H9 (cell line): ENCODE data around the gene ZNF593. TPM values are rescaled to one million over a fixed set of nuclear protein-coding genes. Genes with fewer than 3 reads are reported as not detected.

Experiments
- DNase-seq: peaks from one replicate; pipeline ENCODE4 v3.0.0-alpha.2; 2017
- H2AFZ ChIP-seq: one replicate; pipeline ENCODE4 v1.6.1; 2013; ENCODE audit warnings: mild to moderate bottlenecking, low read length, control low read depth, moderate library complexity
- H2AK5ac ChIP-seq: 2 replicates; pipeline ENCODE4 v1.6.1; 2013; ENCODE audit warnings: low read length, control low read depth, mixed read lengths; ENCODE audit not compliant: insufficient read length
- H2BK120ac ChIP-seq: one replicate; pipeline ENCODE4 v1.6.1; 2013; ENCODE audit warnings: low read depth, mild to moderate bottlenecking, low read length, control low read depth, inconsistent platforms; ENCODE audit not compliant: poor library complexity, severe bottlenecking
- H2BK12ac ChIP-seq: 2 replicates; pipeline ENCODE4 v1.6.1; 2013; ENCODE audit warnings: low read length, control low read depth, mixed read lengths, low read depth; ENCODE audit not compliant: insufficient read length
- H2BK15ac ChIP-seq: 2 replicates; pipeline ENCODE4 v1.6.1; 2013; ENCODE audit warnings: low read depth, low read length, control low read depth
- H2BK20ac ChIP-seq: one replicate; pipeline ENCODE4 v1.6.1; 2013; ENCODE audit warnings: low read depth, mild to moderate bottlenecking, low read length, control low read depth, inconsistent platforms; ENCODE audit not compliant: poor library complexity, severe bottlenecking
- H2BK5ac ChIP-seq: 2 replicates; pipeline ENCODE4 v1.6.1; 2013; ENCODE audit warnings: low read length, control low read depth, mixed read lengths; ENCODE audit not compliant: insufficient read length
- H3K14ac ChIP-seq: 2 replicates; pipeline ENCODE4 v1.6.1; 2013; ENCODE audit warnings: low read length, control low read depth; ENCODE audit not compliant: insufficient read depth
- H3K18ac ChIP-seq: 2 replicates; pipeline ENCODE4 v1.6.1; 2013; ENCODE audit warnings: low read depth, mild to moderate bottlenecking, mixed read lengths, low read length, control low read depth; ENCODE audit not compliant: insufficient read length
- H3K23ac ChIP-seq: 2 replicates; pipeline ENCODE4 v1.6.1; 2013; ENCODE audit warnings: low read length, control low read depth, mixed read lengths, low read depth; ENCODE audit not compliant: insufficient read length
- H3K23me2 ChIP-seq: 2 replicates; pipeline ENCODE4 v1.6.1; 2013; ENCODE audit warnings: low read depth, mild to moderate bottlenecking, mixed read lengths, low read length, control low read depth; ENCODE audit not compliant: insufficient read length, poor library complexity, severe bottlenecking
- H3K27ac ChIP-seq: 2 replicates; pipeline ENCODE4 v1.5.1; 2013; ENCODE audit warnings: low read length, control low read depth, mixed read lengths, low read depth; ENCODE audit not compliant: insufficient read length
- H3K27me3 ChIP-seq: 2 replicates; pipeline ENCODE4 v1.6.1; 2013; ENCODE audit warnings: low read length, control low read depth, inconsistent platforms; ENCODE audit not compliant: insufficient read depth
- H3K4ac ChIP-seq: 2 replicates; pipeline ENCODE4 v1.6.1; 2013; ENCODE audit warnings: low read depth, mild to moderate bottlenecking, control low read depth, inconsistent platforms, low read length, moderate library complexity
- H3K4me1 ChIP-seq: 2 replicates; pipeline ENCODE4 v1.6.1; 2013; ENCODE audit warnings: low read length, control low read depth, inconsistent platforms; ENCODE audit not compliant: insufficient read depth
- H3K4me2 ChIP-seq: 2 replicates; pipeline ENCODE4 v1.6.1; 2013; ENCODE audit warnings: low read length, control low read depth, mixed read lengths; ENCODE audit not compliant: insufficient read length, insufficient read depth
- H3K56ac ChIP-seq: 2 replicates; pipeline ENCODE4 v1.6.1; 2013; ENCODE audit warnings: low read depth, mild to moderate bottlenecking, mixed read lengths, low read length, control low read depth; ENCODE audit not compliant: insufficient read length
- H3K79me1 ChIP-seq: 2 replicates; pipeline ENCODE4 v1.6.1; 2013; ENCODE audit warnings: low read depth, mild to moderate bottlenecking, moderate library complexity, low read length, control low read depth, inconsistent platforms; ENCODE audit not compliant: insufficient read depth, poor library complexity, severe bottlenecking
- H3K79me2 ChIP-seq: 2 replicates; pipeline ENCODE4 v1.6.1; 2013; ENCODE audit warnings: low read length, control low read depth, inconsistent platforms; ENCODE audit not compliant: insufficient read depth
- H3K9ac ChIP-seq: 2 replicates; pipeline ENCODE4 v1.6.1; 2013; ENCODE audit warnings: low read length, control low read depth, mixed read lengths; ENCODE audit not compliant: insufficient read length; ENCODE audit errors: extremely low read depth
- H3K9me3 ChIP-seq: one replicate; pipeline ENCODE4 v1.6.1; 2013; ENCODE audit warnings: low read depth, low read length, inconsistent platforms; ENCODE audit not compliant: control insufficient read depth
- H3T11ph ChIP-seq: one replicate; pipeline ENCODE4 v1.6.1; 2013; ENCODE audit warnings: mild to moderate bottlenecking, low read length, control low read depth, inconsistent platforms
- H4K20me1 ChIP-seq: one replicate; pipeline ENCODE4 v1.6.1; 2013; ENCODE audit not compliant: control insufficient read depth, insufficient read length, insufficient read depth
- H4K5ac ChIP-seq: 2 replicates; pipeline ENCODE4 v1.6.1; 2013; ENCODE audit warnings: low read depth, mild to moderate bottlenecking, mixed read lengths, low read length, control low read depth; ENCODE audit not compliant: insufficient read length
- H4K8ac ChIP-seq: replicated peaks from 2 replicates; pipeline ENCODE4 v1.6.1; 2013; ENCODE audit warnings: low read length, control low read depth, mixed read lengths, low read depth; ENCODE audit not compliant: insufficient read length
- H4K91ac ChIP-seq: 2 replicates; pipeline ENCODE4 v1.6.1; 2013; ENCODE audit warnings: low read depth, mild to moderate bottlenecking, moderate library complexity, mixed read lengths, low read length, control low read depth; ENCODE audit not compliant: insufficient read length
- H3K27ac Mint-ChIP-seq, 3 experiments: 2 replicates in 2 of 3; 3 replicates in 1 of 3; pipeline ENCODE4 v1.8.0; 2020 to 2021; ENCODE audit warnings: mixed read lengths in 3 of 3, mild to moderate bottlenecking in 1 of 3, moderate library complexity in 1 of 3
- H3K27me3 Mint-ChIP-seq: 2 replicates; pipeline ENCODE4 v1.8.0; 2021; ENCODE audit warnings: low read depth, mild to moderate bottlenecking, moderate library complexity, mixed read lengths
- H3K36me3 Mint-ChIP-seq, 3 experiments: 2 replicates in 2 of 3; 3 replicates in 1 of 3; pipeline ENCODE4 v1.8.0; 2020 to 2021; ENCODE audit warnings: low read depth in 3 of 3, mixed read lengths in 3 of 3; ENCODE audit not compliant: insufficient read depth in 1 of 3
- H3K4me1 Mint-ChIP-seq, 2 experiments: 2 replicates each; pipeline ENCODE4 v1.8.0; 2020; ENCODE audit warnings: mixed read lengths in 2 of 2
- H3K4me3 Mint-ChIP-seq, 2 experiments: 2 replicates in 1 of 2; 3 replicates in 1 of 2; pipeline ENCODE4 v1.8.0; 2020 to 2021; ENCODE audit warnings: mild to moderate bottlenecking in 2 of 2, mixed read lengths in 2 of 2, moderate library complexity in 1 of 2
- H3K9me3 Mint-ChIP-seq, 2 experiments: 2 replicates in 1 of 2; 3 replicates in 1 of 2; pipeline ENCODE4 v1.8.0; 2020; ENCODE audit warnings: mild to moderate bottlenecking in 2 of 2, mixed read lengths in 2 of 2, moderate library complexity in 1 of 2
- WGBS: extraction: QIAGEN DNeasy Blood & Tissue Kit; methylation state at CpG from one replicate; pipeline ENCODE4 v1.1.7; 2013; ENCODE audit warnings: missing lambda C conversion rate, low lambda C conversion rate, mixed read lengths; ENCODE audit not compliant: insufficient read length; ENCODE audit errors: extremely low coverage; 5-methylcytosine and 5-hydroxymethylcytosine counted together
- total RNA-seq: library from RNA; stranded (reverse); gene quantifications from 2 replicates; pipeline ENCODE4 v1.2.1, GENCODE V29; 2021
- TF ChIP-seq, protein P1 (sequence below): fragments of 200-600 bp; sonication (generic); conservative IDR thresholded peaks from 3 replicates; pipeline ENCODE4 v1.8.0; 2021; ENCODE audit warnings: antibody characterized with exemption, mild to moderate bottlenecking

The ZNF593 gene
- total RNA-seq, 1 experiment from 2014 or later, result 48.2 TPM

DNA sequence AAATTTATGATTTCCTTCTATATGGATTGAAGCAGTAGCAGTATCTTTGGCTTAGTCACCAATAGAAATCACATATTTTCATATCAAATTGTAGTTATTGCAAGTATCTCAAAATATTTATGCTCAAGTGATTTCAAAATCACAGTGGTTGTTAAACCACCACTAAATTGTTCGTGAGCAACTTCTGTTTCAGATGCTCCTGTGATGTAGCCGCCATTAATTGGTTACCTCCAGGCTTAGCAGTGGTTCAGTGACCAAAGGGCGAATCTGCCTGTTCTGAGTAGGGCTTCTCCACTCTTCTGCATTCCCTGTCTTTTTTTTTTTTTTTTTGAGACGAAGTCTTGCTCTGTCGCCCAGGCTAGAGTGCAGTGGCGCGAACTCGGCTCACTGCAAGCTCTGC lies 5.6 kb downstream of the ZNF593 start:
- H3K9me3 ChIP-seq, result no peaks in the 10 kb centered on the region
- no peak overlapping the region for H2BK5ac ChIP-seq
- H3K9ac ChIP-seq, result no peak overlapping the region
- no peak overlapping the region for H3K14ac ChIP-seq
- no peak overlapping the region for H3T11ph ChIP-seq
- H3K56ac ChIP-seq, result no peak overlapping the region
- no CpG with 5 or more reads among the region's 8 CpGs for WGBS
- H3K4me1 ChIP-seq, result no peaks in the 10 kb centered on the region; the same call in 1 of the 2 replicates
- no peaks in the 10 kb centered on the region for H3K27me3 ChIP-seq
- no peak overlapping the region for H2BK20ac ChIP-seq
- H3K79me1 ChIP-seq, result peaks cover 4% of the 10 kb centered on the region
- TF ChIP-seq, protein P1, sequence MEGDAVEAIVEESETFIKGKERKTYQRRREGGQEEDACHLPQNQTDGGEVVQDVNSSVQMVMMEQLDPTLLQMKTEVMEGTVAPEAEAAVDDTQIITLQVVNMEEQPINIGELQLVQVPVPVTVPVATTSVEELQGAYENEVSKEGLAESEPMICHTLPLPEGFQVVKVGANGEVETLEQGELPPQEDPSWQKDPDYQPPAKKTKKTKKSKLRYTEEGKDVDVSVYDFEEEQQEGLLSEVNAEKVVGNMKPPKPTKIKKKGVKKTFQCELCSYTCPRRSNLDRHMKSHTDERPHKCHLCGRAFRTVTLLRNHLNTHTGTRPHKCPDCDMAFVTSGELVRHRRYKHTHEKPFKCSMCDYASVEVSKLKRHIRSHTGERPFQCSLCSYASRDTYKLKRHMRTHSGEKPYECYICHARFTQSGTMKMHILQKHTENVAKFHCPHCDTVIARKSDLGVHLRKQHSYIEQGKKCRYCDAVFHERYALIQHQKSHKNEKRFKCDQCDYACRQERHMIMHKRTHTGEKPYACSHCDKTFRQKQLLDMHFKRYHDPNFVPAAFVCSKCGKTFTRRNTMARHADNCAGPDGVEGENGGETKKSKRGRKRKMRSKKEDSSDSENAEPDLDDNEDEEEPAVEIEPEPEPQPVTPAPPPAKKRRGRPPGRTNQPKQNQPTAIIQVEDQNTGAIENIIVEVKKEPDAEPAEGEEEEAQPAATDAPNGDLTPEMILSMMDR, result no peak
- no peak overlapping the region for H3K4ac ChIP-seq
- no peak overlapping the region for H3K18ac ChIP-seq
- H3K23ac ChIP-seq, result no peak overlapping the region
- H2AK5ac ChIP-seq, result no peak overlapping the region
- H2BK12ac ChIP-seq, result no peak overlapping the region
- H3K27ac Mint-ChIP-seq, result no peak overlapping the region
- DNase-seq, result no peak
- peaks cover 3% of the 10 kb centered on the region for H3K23me2 ChIP-seq
- no peaks in the 10 kb centered on the region for H3K27me3 Mint-ChIP-seq
- H4K20me1 ChIP-seq, result no peaks in the 10 kb centered on the region
- peaks cover 7 to 24% of the 10 kb centered on the region in 2 experiments; a peak in 3 of 4 replicates for H3K4me1 Mint-ChIP-seq
- peaks cover 2% of the 10 kb centered on the region; the same call in 1 of the 2 replicates for H3K79me2 ChIP-seq
- H3K4me3 Mint-ChIP-seq, result no peak overlapping the region
- no peaks in the 10 kb centered on the region for H3K9me3 Mint-ChIP-seq
- peaks cover 0 to 10% (median 7%) of the 10 kb centered on the region in 3 experiments; a peak in 3 of 7 replicates for H3K36me3 Mint-ChIP-seq
- no peak overlapping the region for H2BK120ac ChIP-seq
- H2BK15ac ChIP-seq, result no peak overlapping the region
- H4K8ac ChIP-seq, result no peak overlapping the region
- no peak overlapping the region for H4K91ac ChIP-seq
- no peak overlapping the region for H2AFZ ChIP-seq
- H3K4me2 ChIP-seq, result no peak overlapping the region
- H3K27ac ChIP-seq, result no peak overlapping the region
- H4K5ac ChIP-seq, result no peak overlapping the region
